MM.1S (cell line): ENCODE results near the gene NEURL1.

Experiments used
- EZH2 ChIP-seq: fragments of 300-600 bp; sonication (generic); optimal IDR thresholded peaks from 2 replicates; pipeline ENCODE3; 2017; ENCODE audit warnings: low read depth, mild to moderate bottlenecking, antibody characterized with exemption, low read length, mixed read lengths
- EZH2phosphoT487 ChIP-seq: fragments of 300-600 bp; sonication (generic); IDR thresholded peaks from 2 replicates; pipeline ENCODE4 v1.6.1; 2018; ENCODE audit warnings: antibody characterized with exemption, low read length
- TF ChIP-seq, protein P1 (sequence below): fragments of 300-600 bp; sonication (generic); IDR thresholded peaks from 2 replicates; pipeline ENCODE4 v1.5.1; 2016; ENCODE audit warnings: antibody characterized with exemption, low read length, mixed read lengths

DNA sequence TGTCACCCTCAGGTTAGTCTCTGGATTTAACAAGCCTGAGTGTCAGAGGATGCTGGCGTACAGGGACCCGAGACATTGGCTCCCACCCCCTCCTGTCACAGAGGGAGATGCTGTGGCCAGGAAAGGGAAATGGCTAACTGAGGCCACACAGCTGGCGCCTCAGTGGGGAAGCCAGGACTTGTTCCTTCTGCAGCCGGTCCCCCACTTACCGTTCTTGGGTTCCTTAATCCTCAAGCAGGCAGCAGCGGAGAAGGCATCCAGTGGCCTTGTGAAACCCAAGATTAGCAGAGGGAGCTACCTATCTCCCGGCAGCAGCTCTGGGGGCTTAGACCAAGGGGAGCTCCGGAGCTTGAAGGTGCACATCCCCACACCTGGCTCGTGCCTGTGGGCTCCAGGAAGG lies 65.4 kb downstream of the NEURL1 start:
- TF ChIP-seq, protein P1, sequence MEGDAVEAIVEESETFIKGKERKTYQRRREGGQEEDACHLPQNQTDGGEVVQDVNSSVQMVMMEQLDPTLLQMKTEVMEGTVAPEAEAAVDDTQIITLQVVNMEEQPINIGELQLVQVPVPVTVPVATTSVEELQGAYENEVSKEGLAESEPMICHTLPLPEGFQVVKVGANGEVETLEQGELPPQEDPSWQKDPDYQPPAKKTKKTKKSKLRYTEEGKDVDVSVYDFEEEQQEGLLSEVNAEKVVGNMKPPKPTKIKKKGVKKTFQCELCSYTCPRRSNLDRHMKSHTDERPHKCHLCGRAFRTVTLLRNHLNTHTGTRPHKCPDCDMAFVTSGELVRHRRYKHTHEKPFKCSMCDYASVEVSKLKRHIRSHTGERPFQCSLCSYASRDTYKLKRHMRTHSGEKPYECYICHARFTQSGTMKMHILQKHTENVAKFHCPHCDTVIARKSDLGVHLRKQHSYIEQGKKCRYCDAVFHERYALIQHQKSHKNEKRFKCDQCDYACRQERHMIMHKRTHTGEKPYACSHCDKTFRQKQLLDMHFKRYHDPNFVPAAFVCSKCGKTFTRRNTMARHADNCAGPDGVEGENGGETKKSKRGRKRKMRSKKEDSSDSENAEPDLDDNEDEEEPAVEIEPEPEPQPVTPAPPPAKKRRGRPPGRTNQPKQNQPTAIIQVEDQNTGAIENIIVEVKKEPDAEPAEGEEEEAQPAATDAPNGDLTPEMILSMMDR: no peak
- TF ChIP-seq EZH2: no peak
- no peak for TF ChIP-seq EZH2phosphoT487
